KOPT-K1 (cell line): ENCODE results near the gene DCST2.

Experiments
- H3K27ac ChIP-seq: fragments of 200-600 bp; sonication (generic); 2 replicates; pipeline ENCODE4 v1.5.1; 2016; ENCODE audit warnings: antibody characterized with exemption, mild to moderate bottlenecking, low read depth, low read length; ENCODE audit not compliant: poor library complexity, severe bottlenecking
- H3K36me3 ChIP-seq: fragments of 200-600 bp; sonication (generic); 2 replicates; pipeline ENCODE4 v1.5.1; 2017; ENCODE audit warnings: antibody characterized with exemption, mild to moderate bottlenecking, low read length, moderate library complexity; ENCODE audit not compliant: insufficient read depth
- H3K9me3 ChIP-seq: fragments of 200-600 bp; sonication (generic); 2 replicates; pipeline ENCODE4 v1.5.1; 2017; ENCODE audit warnings: antibody characterized with exemption, low read length, mild to moderate bottlenecking; ENCODE audit not compliant: insufficient read depth, poor library complexity, severe bottlenecking

DCST2 gene

DNA sequence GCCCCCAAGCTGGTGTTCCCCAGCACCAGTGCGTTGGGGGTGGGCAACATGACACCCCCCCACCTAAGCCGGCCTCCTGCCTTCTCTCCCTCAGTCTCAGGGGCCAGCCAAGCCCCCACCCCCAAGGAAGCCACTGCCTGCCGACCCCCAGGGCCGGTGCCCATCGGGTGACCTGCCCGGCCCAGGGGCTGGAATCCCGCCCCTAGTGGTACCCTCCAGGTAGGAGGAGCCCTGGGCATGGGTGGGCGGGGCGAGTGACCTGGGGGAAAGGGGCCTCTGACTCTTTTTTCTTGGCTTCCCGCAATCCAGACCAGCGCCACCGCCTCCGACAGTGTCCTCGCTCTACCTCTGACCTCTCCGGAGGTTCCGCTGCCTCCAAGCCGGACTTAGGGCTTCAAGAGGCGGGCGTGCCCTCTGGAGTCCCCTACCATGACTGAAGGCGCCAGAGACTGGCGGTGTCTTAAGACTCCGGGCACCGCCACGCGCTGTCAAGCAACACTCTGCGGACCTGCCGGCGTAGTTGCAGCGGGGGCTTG lies 28.6 kb upstream of the DCST2 start:
- H3K36me3 ChIP-seq: no peaks in the 10 kb centered on the region
- no peaks in the 10 kb centered on the region for H3K9me3 ChIP-seq
- no peak overlapping the region for H3K27ac ChIP-seq

DNA sequence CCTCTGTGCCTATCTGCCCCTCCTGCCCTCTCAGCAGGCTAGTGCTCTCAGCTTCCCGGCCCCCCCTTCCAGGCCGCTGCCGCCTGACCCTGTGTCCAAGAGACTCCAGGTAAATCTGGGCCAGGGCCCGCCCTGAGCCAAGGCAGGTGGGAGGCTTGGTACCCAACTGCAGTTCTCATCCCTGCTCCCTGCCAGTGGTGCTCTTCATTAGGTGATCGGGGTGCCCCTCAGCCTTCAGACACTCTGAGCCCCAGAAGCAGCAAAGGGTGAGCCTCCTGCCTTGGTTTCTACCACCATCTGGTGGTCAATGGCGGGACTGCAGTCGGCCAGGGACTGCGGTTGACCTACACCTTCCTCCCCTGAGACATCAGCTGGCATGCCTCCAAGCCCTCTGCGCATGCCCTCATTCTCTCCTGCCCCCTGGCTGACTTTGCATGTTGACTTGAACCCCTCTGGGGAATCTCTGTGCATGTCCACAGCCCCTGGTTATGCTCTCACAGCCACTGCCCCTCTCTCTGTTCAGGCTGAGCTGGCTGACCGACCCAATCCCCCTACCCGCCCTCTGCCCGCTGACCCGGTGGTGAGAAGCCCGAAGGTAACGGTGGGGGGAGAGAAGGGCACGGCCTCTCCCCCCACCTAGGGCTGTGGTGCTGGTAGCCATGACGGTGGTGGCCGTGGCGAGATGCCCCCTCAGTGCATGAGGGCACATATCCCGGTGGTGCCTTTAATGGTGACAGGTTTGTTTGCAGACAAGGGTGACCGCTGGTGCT lies 28.0 kb upstream of the DCST2 start:
- Histone ChIP-seq H3K27ac (no peak overlapping the region), H3K36me3 (no peaks in the 10 kb centered on the region), H3K9me3 (no peaks in the 10 kb centered on the region)

DNA sequence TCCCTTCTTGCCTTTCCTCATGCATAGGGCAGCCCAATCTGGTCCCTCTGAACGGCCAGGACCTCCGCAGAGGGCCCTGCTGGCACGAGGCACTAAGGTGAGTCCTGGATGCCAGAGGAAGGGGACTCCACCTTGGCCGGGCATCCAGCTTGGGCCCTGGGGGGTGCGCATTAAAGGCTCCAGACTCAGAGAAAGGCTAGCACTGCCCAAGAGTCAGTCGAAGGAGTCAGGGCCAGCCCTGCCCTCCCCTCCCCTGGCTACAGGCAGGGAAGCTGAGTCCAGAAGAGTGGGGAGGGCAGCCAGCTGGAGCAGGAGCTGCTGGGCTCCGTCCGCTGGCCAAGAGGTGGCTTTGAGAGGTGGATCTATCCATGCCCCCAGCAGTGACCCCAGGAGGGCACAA lies 27.2 kb upstream of the DCST2 start:
- no peaks in the 10 kb centered on the region for H3K36me3 ChIP-seq

DNA sequence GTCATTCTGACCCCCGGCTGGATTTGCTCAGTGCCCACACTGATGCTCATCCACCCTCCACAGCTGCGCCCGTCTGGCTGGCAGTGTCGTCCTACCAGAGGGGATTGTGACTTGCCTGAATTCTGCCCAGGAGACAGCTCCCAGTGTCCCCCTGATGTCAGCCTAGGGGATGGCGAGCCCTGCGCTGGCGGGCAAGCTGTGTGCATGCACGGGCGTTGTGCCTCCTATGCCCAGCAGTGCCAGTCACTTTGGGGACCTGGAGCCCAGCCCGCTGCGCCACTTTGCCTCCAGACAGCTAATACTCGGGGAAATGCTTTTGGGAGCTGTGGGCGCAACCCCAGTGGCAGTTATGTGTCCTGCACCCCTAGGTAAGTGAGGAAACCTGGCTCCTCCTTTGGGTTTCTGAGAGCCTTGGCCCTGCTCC lies 24.2 kb upstream of the DCST2 start:
- no peaks in the 10 kb centered on the region for H3K9me3 ChIP-seq
- no peak overlapping the region for H3K27ac ChIP-seq

More for the DNA sequence above, 27.2 kb upstream of the DCST2 start:
- Histone ChIP-seq H3K27ac (no peak overlapping the region), H3K9me3 (no peaks in the 10 kb centered on the region)

DNA sequence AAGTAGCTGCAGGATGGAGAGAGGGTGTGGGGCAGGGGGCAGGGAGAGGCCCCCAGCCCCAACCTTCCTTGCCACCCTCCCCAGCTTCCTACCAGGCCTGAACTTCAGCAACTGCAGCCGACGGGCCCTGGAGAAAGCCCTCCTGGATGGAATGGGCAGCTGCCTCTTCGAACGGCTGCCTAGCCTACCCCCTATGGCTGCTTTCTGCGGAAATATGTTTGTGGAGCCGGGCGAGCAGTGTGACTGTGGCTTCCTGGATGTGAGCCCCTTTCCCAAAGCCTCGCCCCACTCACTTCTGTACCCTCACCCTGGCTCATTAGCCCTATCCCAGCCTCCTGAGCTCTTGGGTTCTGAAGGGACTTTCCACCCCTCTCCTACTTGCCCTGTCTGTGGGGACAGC lies 23.5 kb upstream of the DCST2 start:
- no peak overlapping the region for H3K27ac ChIP-seq
- no peaks in the 10 kb centered on the region for H3K9me3 ChIP-seq
- H3K36me3 ChIP-seq: no peaks in the 10 kb centered on the region

More for the DNA sequence above, 24.2 kb upstream of the DCST2 start:
- no peaks in the 10 kb centered on the region for H3K36me3 ChIP-seq

DNA sequence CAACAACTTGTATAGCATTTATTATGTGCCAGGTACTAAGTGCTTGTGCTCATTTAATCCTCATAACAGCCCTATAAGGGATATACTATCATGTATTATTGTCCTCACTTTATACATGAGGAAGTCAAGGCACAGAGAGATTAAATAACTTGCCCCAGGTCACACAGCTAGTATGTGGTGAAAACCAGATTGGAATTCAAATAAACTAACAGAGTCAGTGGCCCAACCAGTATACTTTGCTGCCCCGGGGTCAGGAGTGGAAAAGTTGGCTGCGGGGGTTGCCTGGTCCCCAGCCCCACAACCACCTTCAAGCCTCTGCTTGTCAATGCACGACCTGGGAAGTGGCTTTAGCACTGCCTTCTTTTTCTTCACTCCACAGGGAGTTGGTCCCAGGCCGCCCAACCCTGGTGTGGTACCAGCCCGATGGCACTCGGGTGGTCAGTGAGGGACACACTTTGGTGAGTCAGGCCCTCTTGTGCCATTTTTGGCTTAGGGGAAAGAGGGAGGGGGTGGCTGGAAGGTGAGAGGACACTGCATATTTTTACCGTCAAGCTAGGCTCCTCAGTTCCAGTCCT lies 20.0 kb upstream of the DCST2 start:
- H3K9me3 ChIP-seq: no peaks in the 10 kb centered on the region
- no peak overlapping the region for H3K27ac ChIP-seq
- H3K36me3 ChIP-seq: no peaks in the 10 kb centered on the region

DNA sequence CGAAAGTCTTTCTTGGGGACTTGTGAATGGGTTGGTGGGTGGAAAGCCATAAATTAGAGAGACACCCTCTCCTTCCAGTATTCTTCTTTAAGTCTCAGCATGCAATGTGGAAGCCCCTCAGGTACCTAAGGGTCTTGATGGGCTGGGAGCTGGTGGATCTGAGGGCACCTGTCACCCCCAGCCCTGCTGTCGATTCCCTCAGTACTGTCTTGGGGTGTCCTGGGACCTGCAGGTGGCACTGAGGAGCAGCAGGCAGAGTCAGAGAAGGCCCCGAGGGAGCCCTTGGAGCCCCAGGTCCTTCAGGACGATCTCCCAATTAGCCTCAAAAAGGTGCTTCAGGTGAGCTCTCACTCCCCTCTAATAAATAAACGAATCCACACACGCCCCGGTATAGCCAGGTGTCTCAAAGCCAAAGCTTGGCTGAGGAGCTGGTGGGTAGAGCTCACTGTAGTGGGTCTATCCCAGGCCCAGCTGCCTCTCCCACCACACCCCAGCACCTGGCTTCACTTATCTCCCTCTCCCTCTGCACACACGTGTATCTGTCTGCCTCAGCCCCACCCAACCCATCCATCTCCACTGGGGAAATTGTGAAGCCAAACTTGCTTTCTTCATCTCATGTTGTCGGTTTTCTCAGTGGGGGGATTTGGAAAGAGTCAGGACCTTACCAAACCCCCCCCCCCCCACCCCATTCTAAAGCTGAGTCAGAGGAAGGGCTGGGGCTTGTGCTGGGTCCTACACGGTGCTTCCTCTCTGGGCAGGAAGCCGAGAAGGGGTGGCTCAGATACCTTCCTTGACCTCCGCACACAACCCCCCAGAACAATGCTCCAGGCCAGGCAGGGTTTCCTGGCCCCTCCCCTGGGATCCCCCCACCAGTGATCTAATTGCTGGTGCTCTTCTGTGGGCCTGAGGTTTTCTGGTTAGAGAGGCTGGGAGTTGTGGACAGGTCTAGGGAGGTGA lies 19.1 kb upstream of the DCST2 start:
- H3K36me3 ChIP-seq: no peaks in the 10 kb centered on the region
- no peak overlapping the region for H3K27ac ChIP-seq
- no peaks in the 10 kb centered on the region for H3K9me3 ChIP-seq

DNA sequence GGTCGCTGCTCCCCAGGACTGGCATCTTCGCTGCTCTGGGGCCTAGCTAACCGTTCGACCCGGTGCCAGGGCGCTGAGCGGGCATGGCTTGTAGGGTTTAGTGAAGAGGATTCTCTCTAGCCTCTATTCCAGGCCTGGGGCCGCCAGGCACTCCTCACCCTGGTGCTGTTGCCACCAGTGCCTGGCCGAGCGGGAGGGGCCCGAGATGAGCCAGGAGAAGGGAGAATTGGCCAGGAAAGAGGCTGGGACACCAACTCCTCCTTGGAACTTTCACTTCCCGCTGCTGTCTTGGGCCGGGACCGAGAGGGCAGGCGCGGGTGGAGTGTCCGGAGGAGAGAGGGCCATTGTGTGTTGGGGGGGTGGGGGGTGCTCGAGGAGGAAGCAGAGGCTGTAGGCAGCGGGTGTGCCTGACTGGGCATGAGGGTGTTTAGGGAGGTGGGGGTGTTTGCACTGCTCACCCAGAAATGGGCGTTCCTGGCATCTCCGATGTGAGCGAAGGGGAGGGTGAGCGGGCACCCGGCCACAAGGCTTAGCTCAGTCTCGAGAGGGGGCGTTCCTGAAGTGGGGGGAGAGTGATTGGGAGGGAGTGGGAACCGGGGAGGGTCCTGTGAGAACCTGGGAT lies 18.3 kb upstream of the DCST2 start:
- Histone ChIP-seq H3K36me3 (no peaks in the 10 kb centered on the region), H3K27ac (no peak overlapping the region)

DNA sequence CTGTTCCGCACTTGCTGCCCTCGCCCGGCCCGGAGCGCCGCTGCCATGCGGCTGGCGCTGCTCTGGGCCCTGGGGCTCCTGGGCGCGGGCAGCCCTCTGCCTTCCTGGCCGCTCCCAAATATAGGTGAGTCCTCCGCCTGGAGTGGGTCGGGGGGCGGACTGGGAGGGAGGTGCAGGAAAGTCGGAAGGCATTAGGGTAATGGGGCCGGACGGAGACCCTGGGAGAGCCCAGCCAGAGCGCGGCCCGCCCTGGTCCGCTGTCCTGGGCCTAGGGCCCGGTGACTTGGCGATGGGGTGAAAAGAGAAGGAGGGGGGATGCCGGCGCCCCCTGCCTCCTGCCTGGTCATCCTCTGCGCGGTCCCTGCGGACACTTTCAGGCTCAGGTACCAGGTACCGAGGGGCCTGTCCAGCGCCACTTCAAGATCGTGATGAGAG lies 17.8 kb upstream of the DCST2 start:
- Histone ChIP-seq H3K9me3 (no peaks in the 10 kb centered on the region), H3K36me3 (no peaks in the 10 kb centered on the region), H3K27ac (no peak overlapping the region)

More for the DNA sequence above, 18.3 kb upstream of the DCST2 start:
- H3K9me3 ChIP-seq: no peaks in the 10 kb centered on the region

DNA sequence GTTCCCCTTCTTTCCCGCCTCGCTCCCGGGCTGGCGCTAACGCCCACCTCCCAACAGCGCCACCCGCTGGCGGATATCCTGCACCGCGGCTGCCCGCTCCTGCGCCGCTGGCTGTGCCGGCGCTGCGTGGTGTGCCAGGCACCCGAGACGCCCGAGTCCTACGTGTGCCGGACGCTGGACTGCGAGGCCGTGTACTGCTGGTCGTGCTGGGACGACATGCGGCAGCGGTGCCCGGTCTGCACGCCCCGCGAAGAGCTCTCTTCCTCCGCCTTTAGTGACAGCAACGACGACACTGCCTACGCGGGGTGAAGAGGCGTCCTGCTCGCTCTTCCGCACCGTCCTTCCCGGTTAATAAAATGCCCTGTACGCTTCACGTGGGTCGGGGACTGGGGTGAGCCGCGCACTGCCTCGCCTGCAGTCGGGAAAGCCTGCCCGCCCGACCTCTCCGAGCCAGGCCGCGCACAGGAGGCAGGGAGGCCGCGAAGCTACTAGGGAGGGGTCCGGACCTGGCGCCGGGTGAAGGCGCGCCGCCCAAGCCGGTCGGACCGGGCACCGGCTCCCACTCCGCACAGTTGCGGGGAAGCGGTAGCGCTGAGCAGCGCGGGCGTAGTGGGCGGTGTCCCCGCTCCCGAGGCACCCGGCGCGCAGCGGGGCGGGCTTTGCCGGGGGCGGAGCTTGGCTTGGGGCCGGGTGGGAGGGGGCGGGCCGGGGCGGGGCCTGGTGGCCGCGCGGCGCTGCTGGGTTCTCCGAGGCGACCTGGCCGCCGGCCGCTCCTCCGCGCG lies 17.2 kb upstream of the DCST2 start, which contains the start of gene ADAM15:
Gene ADAM15 (plus strand): TSS at position 757 of the 782 bp plus-strand sequence. CDS start 71 bp downstream, outside the sequence.
- Histone ChIP-seq H3K27ac (no peak within 1 kb of the TSS), H3K9me3 (no peaks in the 10 kb centered on the region)

DNA sequence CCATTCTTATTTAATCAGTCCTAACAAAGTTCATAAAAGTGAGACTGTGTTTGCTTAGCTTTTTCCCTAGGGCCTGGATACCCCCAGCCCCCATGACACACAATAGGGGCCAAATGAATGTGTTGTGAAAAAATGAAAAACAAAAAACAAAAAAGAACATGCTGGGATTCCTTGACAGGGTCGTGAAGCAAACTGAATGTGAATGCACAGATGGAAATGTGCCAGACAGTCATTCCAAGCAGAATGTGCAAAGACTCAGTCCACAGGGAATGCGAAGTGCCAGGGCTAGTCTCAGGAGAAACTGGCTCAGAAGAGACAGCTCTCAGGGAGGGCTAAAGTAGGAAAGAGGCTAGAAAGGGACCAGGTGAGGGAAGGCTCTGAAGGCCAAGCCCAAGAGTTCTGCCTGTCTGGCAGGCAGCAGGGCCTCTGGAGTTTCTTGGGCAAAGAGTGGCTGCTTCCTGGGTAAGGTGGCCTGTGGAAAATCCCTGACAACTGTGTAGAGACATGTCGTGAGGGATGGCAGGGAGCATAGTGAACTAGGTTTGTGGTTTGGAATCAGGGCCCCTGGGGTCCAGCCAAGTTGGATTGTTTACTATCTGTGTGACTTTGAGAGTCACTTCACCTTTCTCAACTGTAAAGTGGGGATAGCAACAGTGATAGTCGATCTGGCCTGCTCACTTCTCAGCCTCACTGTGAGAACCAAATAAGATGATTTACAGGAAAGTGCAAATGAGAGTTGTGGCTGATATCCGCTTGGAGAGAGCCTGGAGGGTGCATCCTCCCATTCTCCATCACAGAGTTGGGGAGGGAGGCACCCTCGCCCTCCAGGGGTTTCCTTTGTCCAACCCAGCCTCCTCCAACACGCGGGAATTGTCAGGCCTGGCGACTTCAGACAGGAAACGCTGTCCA lies 16.3 kb upstream of the DCST2 start:
- no peaks in the 10 kb centered on the region for H3K9me3 ChIP-seq
- H3K27ac ChIP-seq: no peak overlapping the region
- H3K36me3 ChIP-seq: no peaks in the 10 kb centered on the region

More for the DNA sequence above, 17.2 kb upstream of the DCST2 start, which contains the start of gene ADAM15:
- no peaks in the 10 kb centered on the region for H3K36me3 ChIP-seq

DNA sequence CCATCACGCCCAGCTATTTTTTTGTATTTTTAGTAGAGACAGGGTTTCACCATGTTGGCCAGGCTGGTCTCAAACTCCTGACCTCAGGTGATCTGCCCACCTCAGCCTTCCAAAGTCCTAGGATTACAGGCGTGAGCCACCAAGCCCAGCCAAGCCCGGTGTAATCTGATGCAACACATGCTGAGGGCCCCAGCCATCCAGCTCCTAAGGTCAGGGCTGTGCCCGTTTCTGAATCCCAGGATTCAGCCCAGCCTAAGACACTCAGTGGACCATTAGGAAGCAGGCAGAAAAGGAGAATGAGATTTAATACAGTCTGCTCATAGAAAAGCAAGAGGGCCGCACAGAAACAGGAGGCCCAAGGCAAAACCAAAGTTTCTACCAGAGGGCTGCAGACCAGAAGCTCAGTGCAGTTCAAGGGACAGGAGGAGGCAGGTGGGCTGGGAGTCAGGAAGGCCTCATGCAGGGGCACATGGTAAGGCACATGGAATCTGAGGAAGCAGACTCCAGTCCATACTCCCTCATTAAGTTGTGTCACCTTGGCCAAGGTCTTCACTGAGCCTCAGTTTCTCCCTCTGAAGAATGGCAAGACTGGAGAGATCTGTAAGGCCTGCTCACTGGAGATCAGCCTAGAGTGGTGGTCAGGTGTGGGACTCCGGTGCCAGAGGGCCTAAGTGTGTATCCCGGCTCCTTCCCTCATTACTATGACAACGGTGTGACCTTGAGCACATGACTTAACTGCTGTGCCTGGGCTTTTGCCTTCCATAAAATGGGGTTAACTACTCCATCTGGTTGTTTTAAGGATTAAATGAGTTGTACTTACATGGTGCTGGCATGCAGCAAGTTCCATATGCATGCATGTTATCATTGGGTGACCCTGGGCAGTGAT lies 15.1 kb upstream of the DCST2 start:
- Histone ChIP-seq H3K27ac (no peak overlapping the region), H3K36me3 (no peaks in the 10 kb centered on the region), H3K9me3 (no peaks in the 10 kb centered on the region)
